Spleen (tissue), 11 donors: Measurements from ENCODE around the gene ZNF385B. TPM values are rescaled to one million over a fixed set of nuclear protein-coding genes. Genes with fewer than 3 reads are reported as not detected.

Experiments used
- DNase-seq: peaks from one replicate; pipeline ENCODE4 v3.0.0-alpha.2; 2020
- H3K27ac ChIP-seq, 8 donors: fragments of 200-600 bp; sonication (generic) in 7 of 8; 1 replicate in 4 of 8; 2 replicates in 4 of 8; pipeline versions ENCODE4 v1.5.0 to v1.8.0; 2016 to 2021; ENCODE audit warnings: inconsistent platforms in 4 of 8, mild to moderate bottlenecking in 4 of 8, moderate library complexity in 1 of 8
- H3K27me3 ChIP-seq, 7 donors: fragments of 200-600 bp; sonication (generic) in 6 of 7; replicated peaks in 1 of 7; 1 replicate in 4 of 7; 2 replicates in 3 of 7; pipeline versions ENCODE4 v1.5.0 to v1.8.0; 2016 to 2021; ENCODE audit warnings: inconsistent platforms in 3 of 7, mild to moderate bottlenecking in 1 of 7
- H3K36me3 ChIP-seq, 6 donors: fragments of 200-600 bp; sonication (generic) in 5 of 6; 1 replicate in 4 of 6; 2 replicates in 2 of 6; pipeline versions ENCODE4 v1.5.0 to v1.8.0; 2016 to 2021; ENCODE audit warnings: inconsistent platforms in 2 of 6
- H3K4me1 ChIP-seq, 6 donors: fragments of 200-600 bp; sonication (generic) in 5 of 6; 1 replicate in 3 of 6; 2 replicates in 3 of 6; pipeline versions ENCODE4 v1.5.0 to v1.8.0; 2016 to 2021; ENCODE audit warnings: inconsistent platforms in 3 of 6
- H3K4me3 ChIP-seq, 8 donors: fragments of 200-600 bp; sonication (generic) in 7 of 8; 1 replicate in 4 of 8; 2 replicates in 4 of 8; pipeline versions ENCODE4 v1.5.0 to v1.8.0; 2016 to 2021; ENCODE audit warnings: inconsistent platforms in 4 of 8, mild to moderate bottlenecking in 4 of 8, moderate library complexity in 2 of 8
- H3K9me3 ChIP-seq, 8 donors: fragments of 200-600 bp; sonication (generic) in 7 of 8; 1 replicate in 4 of 8; 2 replicates in 4 of 8; pipeline versions ENCODE4 v1.5.0 to v1.8.0; 2016 to 2021; ENCODE audit warnings: inconsistent platforms in 4 of 8
- POLR2A ChIP-seq, 3 donors: fragments of 450-650 bp; IDR thresholded peaks; one replicate each; pipeline ENCODE4 v1.5.1; 2017; ENCODE audit warnings: antibody characterized with exemption in 3 of 3, mild to moderate bottlenecking in 1 of 3
- POLR2AphosphoS5 ChIP-seq, 3 donors: sonication (generic); formaldehyde crosslinking; IDR thresholded peaks; one replicate each; pipeline ENCODE4 v1.5.1; 2017; ENCODE audit warnings: antibody characterized with exemption in 3 of 3
- WGBS, 5 donors: extraction: QIAGEN DNeasy Blood & Tissue Kit in 3 of 5; methylation state at CpG; one replicate each; pipeline versions ENCODE4 v1.1.5 to v1.1.7; 2013 to 2018; 5-methylcytosine and 5-hydroxymethylcytosine counted together
- intact Hi-C: fragments of 100-400 bp; cut with DNase I; formaldehyde crosslinking; loops from one replicate; pipeline ENCODE4 v1.15.0; 2023; ENCODE audit warnings: low total_unique reads
- polyA plus RNA-seq, 3 donors: library from polyadenylated mRNA; stranded (reverse); fragments of 200-250 nt; gene quantifications; one replicate each; pipeline ENCODE4 v1.2.1, GENCODE V29; 2013
- total RNA-seq, 7 donors: library from RNA; depleted of rRNA in 3 of 7; stranded (reverse); fragments of >200 nt in 3 of 7; fragmentation: NEBNext Ultra II Directional in 4 of 7; extraction: Animal tissue kit (Norgen Biotek cat#: 25700) in 4 of 7; gene quantifications; one replicate each; pipeline versions ENCODE4 v1.1.0 to v1.2.1, GENCODE V29; 2016 to 2021
- TF ChIP-seq, protein P1 (sequence below), 11 experiments: fragments of 200-600 bp in 7 of 11; fragments of 450-650 bp in 4 of 11; sonication (generic) in 4 of 11; IDR thresholded peaks in 8 of 11; conservative IDR thresholded peaks in 3 of 11; 1 replicate in 7 of 11; 2 replicates in 4 of 11; pipeline versions ENCODE4 v1.4.0 to v1.8.0; 2016 to 2021; ENCODE audit warnings: antibody characterized with exemption in 11 of 11, inconsistent platforms in 4 of 11, mild to moderate bottlenecking in 1 of 11
- donor health status: healthy with polysubstance abuse.
- donor health status: DM: no; HTN: no; CAD: no; lungs with moderate emphysema.
- donor health status: DM: no; HTN: no; CAD: no.
- donor health status: Bipolar disorder and iron deficiency.
- donor health status: healthy.
- donor health status: DM: no; HTN: no; CAD: no.
- donor health status: DM: yes; HTN: yes; CAD: no.

Gene ZNF385B
- total and polyA plus RNA-seq, 10 donors, result 0.03 to 4.3 (median 0.37) TPM; not detected in 3

DNA sequence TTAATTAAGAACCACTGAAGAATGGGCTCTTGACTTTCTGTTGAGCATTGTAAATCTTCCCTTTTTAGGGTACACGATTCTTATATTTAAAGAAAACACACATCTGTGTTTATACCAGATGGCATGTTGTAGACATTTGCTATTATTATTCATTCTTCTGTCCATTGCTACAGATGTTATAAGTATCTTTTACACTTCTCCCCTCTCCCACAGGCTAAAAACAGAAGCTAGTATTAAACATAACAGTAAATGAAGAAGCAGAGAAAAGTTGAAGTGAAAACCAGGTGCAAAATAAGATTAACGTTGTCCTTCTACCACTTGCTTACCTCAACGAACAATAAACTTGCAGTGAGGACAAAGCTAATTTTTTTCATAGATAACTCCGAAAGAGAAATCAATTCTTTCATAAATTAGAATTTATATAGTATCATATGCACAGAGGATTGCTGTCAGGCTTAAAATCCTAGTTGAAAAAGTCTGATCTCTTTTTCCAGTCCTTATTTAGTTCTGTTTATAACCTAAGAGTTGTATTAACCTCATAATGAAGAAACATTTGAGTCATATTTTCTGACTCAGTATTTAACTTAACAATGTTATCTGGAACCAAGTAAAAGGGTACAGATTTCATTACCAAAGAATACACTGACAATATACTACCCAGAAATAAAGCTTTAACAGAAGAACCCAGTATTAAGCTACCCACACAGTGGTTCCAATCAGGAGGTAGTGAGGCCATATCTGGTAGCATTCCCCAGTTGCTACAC lies 16.4 kb upstream of the ZNF385B start:
- Histone ChIP-seq H3K27ac (no peak overlapping the region), H3K27me3 (no peaks in the 10 kb centered on the region), H3K4me3 (no peak overlapping the region), H3K9me3 (no peaks in the 10 kb centered on the region), H3K4me1 (no peaks in the 10 kb centered on the region), H3K36me3 (no peaks in the 10 kb centered on the region)
- DNase-seq, result no peak
- TF ChIP-seq POLR2A (IDR thresholded peaks at IDR 0.05) (no peak), POLR2AphosphoS5 (IDR thresholded peaks at IDR 0.05) (no peak)
- TF ChIP-seq, protein P1, sequence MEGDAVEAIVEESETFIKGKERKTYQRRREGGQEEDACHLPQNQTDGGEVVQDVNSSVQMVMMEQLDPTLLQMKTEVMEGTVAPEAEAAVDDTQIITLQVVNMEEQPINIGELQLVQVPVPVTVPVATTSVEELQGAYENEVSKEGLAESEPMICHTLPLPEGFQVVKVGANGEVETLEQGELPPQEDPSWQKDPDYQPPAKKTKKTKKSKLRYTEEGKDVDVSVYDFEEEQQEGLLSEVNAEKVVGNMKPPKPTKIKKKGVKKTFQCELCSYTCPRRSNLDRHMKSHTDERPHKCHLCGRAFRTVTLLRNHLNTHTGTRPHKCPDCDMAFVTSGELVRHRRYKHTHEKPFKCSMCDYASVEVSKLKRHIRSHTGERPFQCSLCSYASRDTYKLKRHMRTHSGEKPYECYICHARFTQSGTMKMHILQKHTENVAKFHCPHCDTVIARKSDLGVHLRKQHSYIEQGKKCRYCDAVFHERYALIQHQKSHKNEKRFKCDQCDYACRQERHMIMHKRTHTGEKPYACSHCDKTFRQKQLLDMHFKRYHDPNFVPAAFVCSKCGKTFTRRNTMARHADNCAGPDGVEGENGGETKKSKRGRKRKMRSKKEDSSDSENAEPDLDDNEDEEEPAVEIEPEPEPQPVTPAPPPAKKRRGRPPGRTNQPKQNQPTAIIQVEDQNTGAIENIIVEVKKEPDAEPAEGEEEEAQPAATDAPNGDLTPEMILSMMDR (IDR thresholded peaks at IDR 0.05 in 8 of 11, conservative IDR thresholded peaks at IDR 0.05 in 3 of 11), result no peak
- intact Hi-C loops, result no loop called here
- 81 to 84% (median 82%) methylated on average over 4 of the region's 4 CpGs for WGBS, 5 donors

DNA sequence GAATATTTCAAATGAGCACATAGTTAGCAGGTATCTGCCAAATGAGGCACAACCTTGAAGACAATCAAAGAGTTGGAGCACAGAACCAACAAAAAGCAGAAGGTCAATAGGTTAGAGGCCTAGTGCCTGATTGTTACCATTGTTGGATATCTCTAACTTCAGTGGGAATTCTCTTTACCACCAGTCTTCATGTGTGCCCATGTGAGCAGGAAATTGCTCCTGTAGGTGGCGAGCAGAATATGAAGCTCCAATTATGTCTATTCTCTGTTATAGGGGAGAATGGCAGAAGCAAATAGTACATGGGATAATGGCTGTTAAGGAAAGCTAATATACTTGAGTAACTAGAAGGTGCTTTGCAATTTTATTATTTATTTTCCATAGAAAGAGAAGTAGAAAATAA lies 14.9 kb upstream of the ZNF385B start:
- no peak for DNase-seq
- Histone ChIP-seq H3K4me1 (no peaks in the 10 kb centered on the region), H3K27ac (no peak overlapping the region), H3K9me3 (no peaks in the 10 kb centered on the region), H3K27me3 (peaks cover 0 to 6% (median 0%) of the 10 kb centered on the region in 7 donors), H3K4me3 (no peak overlapping the region), H3K36me3 (no peaks in the 10 kb centered on the region)
- TF ChIP-seq POLR2A (IDR thresholded peaks at IDR 0.05) (no peak), POLR2AphosphoS5 (IDR thresholded peaks at IDR 0.05) (no peak)
- TF ChIP-seq, protein P1 (IDR thresholded peaks at IDR 0.05 in 8 of 11, conservative IDR thresholded peaks at IDR 0.05 in 3 of 11), result no peak
- WGBS, 5 donors, result 64 to 76% (median 68%) methylated on average over 1 of the region's 1 CpG
- intact Hi-C loops, result no loop called here

DNA sequence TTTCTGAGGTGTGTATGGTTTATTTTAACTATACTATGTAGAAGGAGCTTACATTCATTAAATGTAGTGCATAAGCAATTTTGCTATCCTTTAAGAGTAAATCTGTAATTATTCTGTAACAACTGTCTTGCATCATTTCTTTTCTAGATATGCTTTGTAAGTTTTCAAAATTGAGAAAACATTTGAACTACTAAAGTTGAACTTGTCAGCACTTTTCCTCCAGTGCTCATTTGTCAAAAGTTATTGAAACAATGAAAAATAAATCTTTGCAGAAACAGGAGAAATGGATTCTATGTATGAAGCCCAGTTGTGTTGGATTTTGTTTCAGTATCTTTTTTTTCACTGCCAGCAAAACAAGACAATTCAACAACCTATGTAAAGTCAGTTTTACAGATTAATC lies 14.5 kb upstream of the ZNF385B start:
- intact Hi-C loops, result no loop called here
- H3K27me3 ChIP-seq, result peaks cover 0 to 8% (median 0%) of the 10 kb centered on the region in 7 donors
- TF ChIP-seq POLR2A (IDR thresholded peaks at IDR 0.05) (no peak), POLR2AphosphoS5 (IDR thresholded peaks at IDR 0.05) (no peak)
- TF ChIP-seq, protein P1 (IDR thresholded peaks at IDR 0.05 in 8 of 11, conservative IDR thresholded peaks at IDR 0.05 in 3 of 11), result no peak

DNA sequence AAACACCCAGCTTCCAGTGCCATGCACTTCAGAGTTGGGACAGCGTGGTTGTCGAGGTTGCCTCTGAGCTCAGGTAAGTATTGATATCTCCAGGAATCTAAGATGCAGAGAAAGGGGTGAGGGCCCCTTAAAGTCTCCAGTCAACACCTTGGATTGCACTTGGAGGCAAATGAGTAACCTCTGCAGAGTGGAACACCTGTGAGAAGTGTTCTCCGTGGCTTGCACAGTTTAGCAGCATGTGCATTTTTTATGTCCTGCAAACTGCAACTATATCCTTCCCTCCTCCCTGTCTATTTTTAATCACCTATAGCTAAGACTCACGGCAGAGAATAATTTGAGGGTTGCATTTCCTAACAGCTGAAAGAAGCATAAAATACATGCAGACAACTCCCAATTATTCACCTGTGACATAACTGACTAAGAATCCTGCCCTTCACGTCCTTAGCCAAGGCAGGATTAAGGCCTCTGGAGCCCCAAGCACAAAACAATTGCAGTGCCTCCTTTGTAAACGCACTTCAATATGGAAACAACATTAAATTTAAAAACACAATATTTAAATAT lies 1.6 kb upstream of the ZNF385B start:
- no peak for DNase-seq
- peaks cover 0 to 26% (median 16%) of the 10 kb centered on the region in 6 donors for H3K4me1 ChIP-seq
- peaks cover 0 to 53% (median 22%) of the 10 kb centered on the region in 7 donors for H3K27me3 ChIP-seq
- H3K4me3 ChIP-seq, result no peak overlapping the region
- no peak for TF ChIP-seq POLR2AphosphoS5 (IDR thresholded peaks at IDR 0.05)
- TF ChIP-seq, protein P1 (IDR thresholded peaks at IDR 0.05 in 8 of 11, conservative IDR thresholded peaks at IDR 0.05 in 3 of 11), result no peak
- TF ChIP-seq POLR2A (IDR thresholded peaks at IDR 0.05), result no peak
- no peaks in the 10 kb centered on the region for H3K36me3 ChIP-seq
- H3K9me3 ChIP-seq, result no peaks in the 10 kb centered on the region
- 70 to 83% (median 77%) methylated on average over 6 of the region's 6 CpGs for WGBS, 5 donors
- intact Hi-C loops, result no loop called here
- no peak overlapping the region for H3K27ac ChIP-seq

More for the DNA sequence above, 14.5 kb upstream of the ZNF385B start:
- H3K4me1 ChIP-seq, result no peaks in the 10 kb centered on the region
- no peaks in the 10 kb centered on the region for H3K36me3 ChIP-seq
- H3K4me3 ChIP-seq, result no peak overlapping the region
- H3K9me3 ChIP-seq, result no peaks in the 10 kb centered on the region
- no peak overlapping the region for H3K27ac ChIP-seq
- no peak for DNase-seq
